Lower lobe of right lung (tissue), 2 donors: ENCODE results near the gene TMEM259. TPM values are rescaled to one million over a fixed set of nuclear protein-coding genes. Genes with fewer than 3 reads are reported as not detected.

ENCODE experiments used
- ATAC-seq, 2 donors: fragments of 200-7000 bp; cut with Tn5 transposase; one replicate each; pipeline ENCODE4 v1.9.1; 2020 to 2022; ENCODE audit warnings: mild to moderate bottlenecking in 2 of 2, moderate library complexity in 2 of 2
- DNase-seq: peaks from one replicate; pipeline ENCODE4 v3.0.0-alpha.2; 2020
- H3K27ac ChIP-seq: fragments of 200-600 bp; one replicate; pipeline ENCODE4 v1.8.0; 2022
- H3K27me3 ChIP-seq: fragments of 200-600 bp; one replicate; pipeline ENCODE4 v1.8.0; 2022; ENCODE audit warnings: low read depth
- H3K36me3 ChIP-seq: fragments of 200-600 bp; one replicate; pipeline ENCODE4 v1.8.0; 2022; ENCODE audit warnings: mild to moderate bottlenecking
- H3K4me1 ChIP-seq: fragments of 200-600 bp; one replicate; pipeline ENCODE4 v1.8.0; 2022
- H3K4me3 ChIP-seq: fragments of 200-600 bp; one replicate; pipeline ENCODE4 v1.8.0; 2022; ENCODE audit warnings: mild to moderate bottlenecking
- H3K9me3 ChIP-seq: fragments of 200-600 bp; one replicate; pipeline ENCODE4 v1.8.0; 2022
- CTCF ChIP-seq: fragments of 200-600 bp; IDR thresholded peaks from one replicate; pipeline ENCODE4 v1.8.0; 2022; ENCODE audit warnings: antibody characterized with exemption, mild to moderate bottlenecking
- intact Hi-C: fragments of 100-400 bp; cut with DNase I; formaldehyde crosslinking; loops from one replicate; pipeline ENCODE4 v1.11.0; 2022
- long read RNA-seq: library from polyadenylated mRNA; unstranded; transcript quantifications from one replicate; pipeline ENCODE4 v2.0.0, GENCODE V29; 2021
- total RNA-seq: library from RNA; stranded (reverse); fragmentation: NEBNext Ultra II Directional; extraction: Animal tissue kit (Norgen Biotek cat#: 25700); gene quantifications from one replicate; pipeline ENCODE4 v1.2.1, GENCODE V29; 2021
- donor health status: DM: no; HTN: yes; CAD: no; lungs with severe emphysema.

Gene TMEM259
- total RNA-seq = 159 TPM
- long read RNA-seq, transcript TMEM259-211 (11 exons, 2,753 nt) = minor isoform, 5 of 456 reads
- long read RNA-seq, transcript TMEM259-202 (11 exons, 2,748 nt) = major isoform, 143 of 456 reads
- long read RNA-seq, transcript TMEM259-208 (1 exons, 1,637 nt) = minor isoform, 35 of 456 reads
- long read RNA-seq, partial matches to known transcripts = 44 of 456 reads
- long read RNA-seq, other reads (novel, unspliced or antisense) = 229 of 456 reads

GRCh38 chr19:1020868-1021425, at the start of gene TMEM259:
Gene TMEM259 (minus strand): TSS chr19:1021123. CDS start chr19:1020996, 127 bp downstream.
- H3K4me3 ChIP-seq = peak within 1 kb of the TSS; percentile 84
- peaks cover 3% of the 10 kb centered on the region for H3K36me3 ChIP-seq
- peak; percentile 99 for DNase-seq
- peak; percentile 93 to 96 for ATAC-seq
- no peak for TF ChIP-seq CTCF
- peaks cover 69% of the 10 kb centered on the region for H3K4me1 ChIP-seq
- no peaks in the 10 kb centered on the region for H3K9me3 ChIP-seq
- intact Hi-C loops = no loop called here
- peak within 1 kb of the TSS; percentile 89 for H3K27ac ChIP-seq
- no peaks in the 10 kb centered on the region for H3K27me3 ChIP-seq

DNA sequence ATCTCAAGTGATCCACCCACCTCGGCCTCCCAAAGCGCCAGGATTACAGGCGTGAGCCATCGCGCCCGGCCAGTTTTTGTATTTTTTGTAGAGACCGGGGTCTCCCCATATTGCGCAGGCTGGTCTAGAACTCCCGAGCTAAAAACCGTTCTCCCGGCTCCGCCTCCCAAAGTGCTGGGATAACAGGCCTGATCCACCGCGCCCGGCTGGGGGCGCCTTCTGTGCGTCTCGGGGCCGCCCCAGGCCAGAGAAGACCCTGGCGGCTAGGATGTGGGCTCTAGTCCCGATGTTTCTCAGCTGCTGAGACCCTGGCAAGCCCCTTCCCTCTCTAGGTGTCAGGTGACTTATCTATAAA, 49.6 kb upstream of the TMEM259 start:
- no peak overlapping the region for H3K27ac ChIP-seq
- no peak for TF ChIP-seq CTCF
- no peak overlapping the region for H3K4me3 ChIP-seq
- intact Hi-C loops = no loop called here
- ATAC-seq (no peak), DNase-seq (peak; percentile 48)
- peaks cover 23% of the 10 kb centered on the region for H3K36me3 ChIP-seq
- H3K27me3 ChIP-seq = peaks cover 8% of the 10 kb centered on the region
- no peaks in the 10 kb centered on the region for H3K9me3 ChIP-seq
- peaks cover 70% of the 10 kb centered on the region for H3K4me1 ChIP-seq

DNA sequence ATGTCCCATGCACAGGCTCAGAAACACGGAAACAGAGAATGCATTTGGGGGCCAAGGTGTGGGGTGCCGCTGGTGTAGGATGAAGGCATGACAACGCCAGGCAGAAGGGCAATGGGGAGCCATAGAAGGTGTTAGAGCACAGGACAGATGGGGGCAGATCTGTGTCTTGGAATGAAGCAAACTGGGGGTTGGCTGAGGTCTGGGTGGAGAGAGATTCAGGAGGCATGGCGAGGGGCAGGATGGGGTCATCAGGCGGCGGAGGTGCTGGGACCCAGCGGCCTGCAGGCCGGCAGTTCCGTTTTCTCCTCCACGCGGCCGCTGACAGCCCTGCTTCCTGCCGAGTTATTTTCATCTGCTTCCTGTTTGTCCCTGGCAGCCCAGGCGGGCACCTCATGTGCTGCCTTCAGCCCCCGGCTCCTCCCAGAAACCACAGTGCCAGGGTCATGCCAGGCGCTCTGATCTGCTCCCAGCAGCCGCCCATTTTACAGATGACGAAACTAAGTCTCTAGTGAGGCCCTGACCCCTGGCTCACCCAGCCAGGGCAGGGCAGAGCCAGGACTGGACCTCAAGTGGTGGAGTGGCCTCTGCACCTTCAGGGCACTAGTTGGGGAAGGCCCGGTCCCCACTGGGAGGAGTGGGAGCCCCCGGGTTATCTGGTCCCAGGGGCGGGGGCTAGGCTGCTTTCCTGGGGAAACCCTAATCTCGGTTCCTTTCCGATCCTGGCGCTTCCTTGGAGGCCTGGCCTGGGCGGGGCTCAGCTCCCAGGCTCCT, 48.3 kb upstream of the TMEM259 start:
- Histone ChIP-seq H3K9me3 (no peaks in the 10 kb centered on the region), H3K4me1 (peaks cover 71% of the 10 kb centered on the region), H3K27ac (peak overlapping the region; percentile 81), H3K4me3 (peak overlapping the region; percentile 73), H3K36me3 (peaks cover 22% of the 10 kb centered on the region), H3K27me3 (peaks cover 8% of the 10 kb centered on the region)
- ATAC-seq (peak; percentile 25 to 57), DNase-seq (peak; percentile 94)
- TF ChIP-seq CTCF = no peak
- intact Hi-C loops = no loop called here

GRCh38 chr19:1068009-1069001, 47.4 kb upstream of the TMEM259 start:
- ATAC-seq (peak in 1 of 2 donors; percentile 3), DNase-seq (peak; percentile 76)
- peak overlapping the region; percentile 81 for H3K27ac ChIP-seq
- peaks cover 13% of the 10 kb centered on the region for H3K36me3 ChIP-seq
- intact Hi-C loops = no loop called here
- H3K27me3 ChIP-seq = peaks cover 8% of the 10 kb centered on the region
- TF ChIP-seq CTCF = no peak
- peak overlapping the region; percentile 73 for H3K4me3 ChIP-seq
- H3K9me3 ChIP-seq = no peaks in the 10 kb centered on the region
- H3K4me1 ChIP-seq = peaks cover 62% of the 10 kb centered on the region
